ENCODE data around the gene NOP16. TPM values are rescaled to one million over a fixed set of nuclear protein-coding genes. Genes with fewer than 3 reads are reported as not detected.

NOP16 gene
- total and polyA plus RNA-seq, 2 of the 13 experiments (the other 11 are each of a cell fraction or from before 2014, with no cell fraction given) = 43.3 to 48.4 TPM

DNA sequence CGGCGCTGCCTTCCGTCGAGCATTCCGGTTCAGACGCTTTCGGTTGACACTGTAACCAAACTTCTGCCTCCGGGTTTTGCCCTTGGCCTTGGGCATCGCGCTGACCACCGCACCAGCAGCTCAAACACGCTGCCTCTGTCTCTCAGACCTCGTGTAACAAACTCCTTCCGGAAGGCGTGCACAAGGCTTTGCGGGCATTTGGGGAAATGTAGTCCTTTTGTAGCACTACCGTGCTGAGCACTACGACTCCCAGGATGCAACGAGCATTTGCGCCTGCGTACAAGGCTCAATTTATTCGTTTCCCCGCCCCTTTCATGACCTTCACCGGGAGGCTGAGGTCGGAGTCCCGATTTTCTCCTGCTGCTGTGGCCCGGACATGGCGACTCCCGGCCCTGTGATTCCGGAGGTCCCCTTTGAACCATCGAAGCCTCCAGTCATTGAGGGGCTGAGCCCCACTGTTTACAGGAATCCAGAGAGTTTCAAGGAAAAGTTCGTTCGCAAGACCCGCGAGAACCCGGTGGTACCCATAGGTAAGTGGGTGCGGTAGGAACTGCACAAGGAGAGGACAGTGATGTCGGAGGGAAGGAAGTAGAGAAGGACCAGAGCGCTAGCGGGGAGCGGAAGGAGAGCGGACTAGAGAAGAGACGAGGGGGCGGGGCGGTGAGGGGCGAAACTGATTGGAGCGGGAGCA, at the start of gene NOP16, which contains the start of gene HIGD2A (continued):
- TF ChIP-seq SP1 (IDR thresholded peaks at IDR 0.05) (peak; percentile 43; the same call in 1 of the 2 replicates), SP1 (CRISPR knock-in tag; IDR thresholded peaks at IDR 0.05) (peak; percentile 88), GABPB1 (CRISPR knock-in tag; IDR thresholded peaks at IDR 0.05) (peak; percentile 92), THAP11 (CRISPR knock-in tag; IDR thresholded peaks at IDR 0.05) (peak; percentile 96), THAP9 (CRISPR knock-in tag; IDR thresholded peaks at IDR 0.05; ENCODE audit: borderline replicate concordance) (peak; percentile 96), PRDM15 (CRISPR knock-in tag; IDR thresholded peaks at IDR 0.05) (peak; percentile 92; the same call in 1 of the 2 replicates), HMGXB4 (CRISPR knock-in tag; IDR thresholded peaks at IDR 0.05; ENCODE audit: borderline replicate concordance in 1 of 2, low read depth in 1 of 2) (peak; percentile 51 to 76), ZNF589 (CRISPR knock-in tag; conservative IDR thresholded peaks at IDR 0.05) (0 out of 2 replicates have a peak, but pooled peaks have one; percentile 40), FOXK2 (IDR thresholded peaks at IDR 0.05) (peak; percentile 11; the same call in 1 of the 2 replicates), ZNF549 (CRISPR knock-in tag; IDR thresholded peaks at IDR 0.05) (no peak), ZNF441 (CRISPR knock-in tag; IDR thresholded peaks at IDR 0.05; ENCODE audit: borderline replicate concordance) (0 out of 2 replicates have a peak, but pooled peaks have one; percentile 51), TAF15 (IDR thresholded peaks at IDR 0.05; ENCODE audit: low read depth, low read length, poor library complexity, severe bottlenecking) (no peak), ZNF777 (CRISPR knock-in tag; IDR thresholded peaks at IDR 0.05) (no peak), ZNF556 (CRISPR knock-in tag; IDR thresholded peaks at IDR 0.05; ENCODE audit: borderline replicate concordance) (peak; percentile 83), SIN3B (IDR thresholded peaks at IDR 0.05; ENCODE audit: low read length) (peak; percentile 76; the same call in 1 of the 2 replicates), KDM5B (CRISPR knock-in tag; IDR thresholded peaks at IDR 0.05; ENCODE audit: borderline replicate concordance) (peak; percentile 73; the same call in 1 of the 2 replicates), HNRNPK (IDR thresholded peaks at IDR 0.05; ENCODE audit: low read depth, low read length, poor library complexity, severe bottlenecking) (peak; percentile 24), SMAD9 (CRISPR knock-in tag; IDR thresholded peaks at IDR 0.05) (peak; percentile 96)
- TF ChIP-seq, protein P1, sequence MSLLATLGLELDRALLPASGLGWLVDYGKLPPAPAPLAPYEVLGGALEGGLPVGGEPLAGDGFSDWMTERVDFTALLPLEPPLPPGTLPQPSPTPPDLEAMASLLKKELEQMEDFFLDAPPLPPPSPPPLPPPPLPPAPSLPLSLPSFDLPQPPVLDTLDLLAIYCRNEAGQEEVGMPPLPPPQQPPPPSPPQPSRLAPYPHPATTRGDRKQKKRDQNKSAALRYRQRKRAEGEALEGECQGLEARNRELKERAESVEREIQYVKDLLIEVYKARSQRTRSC (CRISPR knock-in tag; IDR thresholded peaks at IDR 0.05; ENCODE audit: low read depth) = 0 out of 2 replicates have a peak, but pooled peaks have one; percentile 72
